Stimulated activated CD8-positive, alpha-beta memory T cell treated with anti-CD3 and anti-CD28 coated beads, Interleukin-15, amount 100 ng/mL, for 48 hours (primary cell): ENCODE measurements around the gene DUSP7.

Experiments
- DNase-seq, 2 donors: peaks; one replicate each; pipeline ENCODE4 v3.0.0-alpha.2; 2020; ENCODE audit warnings: low read depth in 2 of 2

DUSP7 gene, protein sequence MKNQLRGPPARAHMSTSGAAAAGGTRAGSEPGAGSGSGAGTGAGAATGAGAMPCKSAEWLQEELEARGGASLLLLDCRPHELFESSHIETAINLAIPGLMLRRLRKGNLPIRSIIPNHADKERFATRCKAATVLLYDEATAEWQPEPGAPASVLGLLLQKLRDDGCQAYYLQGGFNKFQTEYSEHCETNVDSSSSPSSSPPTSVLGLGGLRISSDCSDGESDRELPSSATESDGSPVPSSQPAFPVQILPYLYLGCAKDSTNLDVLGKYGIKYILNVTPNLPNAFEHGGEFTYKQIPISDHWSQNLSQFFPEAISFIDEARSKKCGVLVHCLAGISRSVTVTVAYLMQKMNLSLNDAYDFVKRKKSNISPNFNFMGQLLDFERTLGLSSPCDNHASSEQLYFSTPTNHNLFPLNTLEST

GRCh38 chr3:52056521-52056967 lies at the start of gene DUSP7:
TSS of gene DUSP7 (minus strand) at chr3:52056571. CDS start at chr3:52056366, 205 bp downstream.
- DNase-seq, result peak; percentile 64 to 68

DNA sequence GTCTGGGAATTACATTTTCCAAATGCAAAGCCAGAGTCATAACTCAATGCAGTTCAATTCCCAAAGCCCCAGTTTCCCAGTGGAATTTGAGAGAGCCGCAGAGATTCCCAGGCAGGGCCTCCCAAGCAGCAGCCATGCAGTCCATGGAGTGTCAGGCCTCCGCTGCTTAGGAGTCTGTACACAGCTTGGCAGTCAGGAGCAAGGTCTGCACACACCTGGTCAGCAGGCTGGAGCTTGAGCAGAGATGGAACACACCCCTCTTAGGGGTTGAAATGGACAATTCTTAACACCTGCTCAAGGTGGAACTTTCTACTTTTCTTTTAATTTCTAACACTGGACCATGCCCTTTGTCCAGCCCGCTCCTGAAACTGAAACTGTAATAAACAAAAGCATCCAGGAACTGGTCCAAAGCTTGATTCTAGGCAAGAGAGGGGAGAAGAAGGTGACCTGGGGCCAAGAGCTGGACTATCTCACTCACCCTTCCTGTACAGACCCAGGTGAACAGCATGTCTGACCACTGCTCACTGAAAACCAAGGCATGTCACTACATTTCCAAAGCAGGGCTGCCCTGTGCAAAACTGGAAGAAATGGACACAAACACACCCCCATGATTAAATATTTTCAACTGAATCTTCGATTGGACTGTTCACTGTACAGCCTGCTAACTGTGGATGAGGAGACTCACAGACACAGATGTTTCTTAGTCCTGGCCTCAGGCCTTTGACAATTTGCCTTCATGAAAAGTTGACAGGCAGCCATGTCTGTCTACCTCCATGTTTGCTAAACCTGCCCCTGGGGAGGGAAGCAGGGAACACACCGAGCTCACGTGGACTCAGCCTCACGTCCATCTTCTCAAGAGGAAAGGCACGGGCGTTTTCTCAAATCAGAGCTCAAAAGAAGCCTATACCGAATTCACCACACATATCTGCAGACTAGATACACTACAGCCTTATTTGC lies 48.6 kb upstream of the DUSP7 start:
- no peak for DNase-seq

DNA sequence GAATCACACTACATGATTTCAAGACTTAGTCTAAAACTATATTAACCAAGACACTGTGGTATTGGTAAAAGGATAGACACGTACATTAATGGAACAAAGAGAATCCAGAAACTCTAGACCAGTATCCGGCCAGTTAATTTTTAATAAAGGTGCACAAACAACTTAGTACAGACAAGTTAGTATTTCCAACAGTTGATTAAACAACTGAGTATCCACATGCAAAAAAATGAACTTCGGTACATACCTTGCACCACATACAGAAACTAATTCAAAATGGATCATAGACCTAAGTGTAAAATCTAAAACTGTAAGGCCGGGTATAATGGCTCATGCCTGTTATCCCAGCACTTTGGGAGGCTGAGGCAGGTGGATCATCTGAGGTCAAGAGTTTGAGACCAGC lies 46.6 kb upstream of the DUSP7 start:
- no peak for DNase-seq

DNA sequence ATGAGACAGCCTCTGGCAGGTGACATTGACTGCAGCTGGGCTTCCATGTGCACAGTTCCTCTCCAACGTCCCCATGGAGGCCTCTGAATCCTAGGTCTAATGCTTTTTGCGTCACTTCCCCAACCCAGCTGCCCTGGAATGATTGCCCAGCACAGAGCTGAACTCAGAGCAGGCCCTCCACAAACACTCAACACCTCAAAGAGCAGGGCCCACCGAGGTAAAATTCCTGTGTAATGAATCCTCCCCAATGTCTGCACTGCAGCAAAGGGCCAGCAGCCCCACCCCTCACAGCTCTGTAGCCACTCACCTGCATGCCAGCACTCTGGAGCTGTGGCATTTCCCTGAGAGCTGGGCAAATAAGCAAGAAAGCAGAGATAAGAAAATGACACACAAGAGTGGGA lies 42.6 kb upstream of the DUSP7 start:
- no peak for DNase-seq

GRCh38 chr3:52097851-52098507 lies 41.6 kb upstream of the DUSP7 start:
- no peak for DNase-seq

DNA sequence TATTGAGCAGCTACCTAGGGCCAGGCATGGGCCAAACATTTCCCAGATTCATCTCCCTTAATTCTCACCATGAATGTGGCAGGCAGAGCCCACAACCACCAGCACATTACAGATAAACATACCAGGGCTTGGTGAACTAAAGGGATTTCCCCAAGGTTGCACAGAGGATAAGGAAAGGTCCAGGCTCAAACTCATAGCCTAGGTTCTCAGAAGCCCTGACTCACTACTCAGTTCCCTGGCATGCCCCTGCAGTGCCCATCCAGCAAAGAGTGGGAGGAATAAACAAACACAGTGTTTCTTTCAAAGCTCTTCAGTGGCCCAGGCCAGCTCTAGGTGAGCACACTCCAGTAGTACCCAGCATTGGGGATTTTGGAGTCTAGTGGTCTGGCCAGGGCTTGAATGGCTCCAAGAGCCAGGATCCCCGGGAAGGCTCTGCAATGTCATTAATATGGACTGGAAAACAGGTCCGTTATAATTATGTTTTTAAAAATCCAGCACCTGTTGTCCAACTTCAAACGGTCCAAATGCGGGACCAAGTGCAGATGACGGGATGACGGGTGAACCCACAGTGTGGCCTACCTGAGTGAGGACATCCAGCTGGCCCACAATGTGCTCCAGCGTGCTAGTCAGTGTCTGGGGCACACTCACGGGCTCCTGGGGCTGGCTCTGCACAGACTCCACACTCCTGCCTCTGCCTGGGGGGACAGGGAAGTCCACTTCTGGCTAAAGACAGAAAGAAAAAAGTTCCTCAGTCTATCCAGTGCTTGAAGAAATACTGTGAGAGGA lies 39.8 kb upstream of the DUSP7 start:
- DNase-seq, result no peak

GRCh38 chr3:52094571-52095485 lies 38.5 kb upstream of the DUSP7 start:
- no peak for DNase-seq

GRCh38 chr3:52093756-52094545 lies 37.6 kb upstream of the DUSP7 start:
- DNase-seq, result no peak

- DNase-seq, result no peak
Measured at GRCh38 chr3:52092891-52093290, 36.5 kb upstream of the DUSP7 start.

DNA sequence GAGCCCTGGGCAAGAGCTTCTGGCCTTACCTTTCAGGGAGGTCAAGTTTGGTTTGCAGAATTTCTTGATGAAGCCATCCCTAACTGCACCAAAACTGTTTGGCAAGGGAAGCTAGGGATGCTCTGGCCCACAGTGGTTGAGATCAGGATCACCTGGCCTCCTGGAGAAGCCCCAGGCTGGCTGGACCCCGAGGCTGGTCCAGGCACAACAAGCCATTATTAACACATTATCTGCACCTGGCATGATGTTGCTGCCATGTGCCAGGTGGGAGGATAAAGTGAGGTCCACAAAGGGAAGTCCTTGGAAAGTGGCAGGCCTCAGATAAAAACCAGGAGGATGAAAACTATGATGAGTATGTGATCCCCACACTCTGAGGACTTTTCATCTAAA lies 35.9 kb upstream of the DUSP7 start:
- no peak for DNase-seq

- no peak for DNase-seq
Measured at GRCh38 chr3:52091586-52092270, 35.4 kb upstream of the DUSP7 start.

DNA sequence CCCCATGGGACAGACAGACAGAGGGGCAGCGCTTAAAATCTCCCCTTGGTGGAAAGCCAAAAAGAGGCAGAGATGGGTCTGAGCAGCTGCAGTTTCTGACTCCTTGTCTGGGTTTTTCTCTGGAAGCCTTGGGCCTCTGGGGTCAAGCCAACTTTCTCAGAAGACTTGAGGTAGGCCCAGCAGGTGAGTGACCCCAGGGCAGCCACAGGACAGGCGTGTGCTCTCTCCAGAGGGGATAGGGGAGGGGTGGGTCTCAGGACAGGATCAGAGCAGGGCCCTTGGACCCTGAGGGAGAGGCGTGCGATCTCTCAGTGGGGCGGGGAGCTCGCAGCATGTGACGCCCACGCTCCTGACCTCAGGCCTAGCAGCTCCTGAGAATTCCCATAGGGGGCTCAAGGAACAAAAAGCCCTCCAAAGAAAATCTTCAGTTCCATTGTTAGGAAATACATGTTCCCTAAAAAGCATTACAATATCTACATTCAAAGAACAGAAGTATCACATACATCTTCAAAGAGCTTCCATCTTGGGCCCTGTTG lies 34.6 kb upstream of the DUSP7 start:
- DNase-seq, result no peak

DNA sequence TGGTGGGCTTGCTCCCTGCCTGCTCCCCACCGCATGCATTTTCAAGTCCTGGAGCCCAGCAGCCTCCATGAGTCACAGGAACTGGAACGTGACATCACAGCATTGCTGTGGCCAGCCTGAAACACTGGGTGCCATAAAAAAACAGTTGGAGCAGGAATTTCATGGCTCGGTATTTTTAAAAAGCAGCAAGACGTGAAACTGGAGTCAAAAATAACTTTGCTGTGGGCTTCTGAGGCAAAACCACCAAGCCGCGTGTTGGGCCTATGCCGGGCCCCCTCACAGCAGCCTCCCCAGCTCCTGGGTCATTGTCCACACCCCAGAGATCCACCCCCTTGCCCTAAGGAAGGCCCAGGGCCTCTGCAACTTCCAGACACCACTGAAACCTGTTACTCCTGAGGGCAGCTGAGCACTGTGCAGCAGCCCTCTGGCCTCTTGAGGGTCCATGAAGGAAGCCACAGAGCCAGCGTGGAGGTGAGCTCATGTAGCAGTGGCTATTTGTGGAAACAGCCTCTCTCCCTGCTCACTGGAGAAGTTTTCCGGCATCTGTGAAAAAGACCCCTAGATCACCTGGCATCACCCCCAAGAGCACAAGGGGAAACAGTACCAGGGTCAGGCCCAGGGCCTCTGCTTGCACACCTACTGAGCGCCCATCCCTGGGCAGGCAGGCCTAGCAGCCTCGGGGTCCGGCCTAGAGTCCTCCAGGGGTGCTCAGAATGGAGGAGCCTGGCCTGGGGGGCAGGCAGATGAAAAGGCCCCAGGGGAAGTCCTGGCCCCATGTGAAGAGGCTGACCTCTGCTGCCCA lies 34.0 kb upstream of the DUSP7 start:
- DNase-seq, result no peak

DNA sequence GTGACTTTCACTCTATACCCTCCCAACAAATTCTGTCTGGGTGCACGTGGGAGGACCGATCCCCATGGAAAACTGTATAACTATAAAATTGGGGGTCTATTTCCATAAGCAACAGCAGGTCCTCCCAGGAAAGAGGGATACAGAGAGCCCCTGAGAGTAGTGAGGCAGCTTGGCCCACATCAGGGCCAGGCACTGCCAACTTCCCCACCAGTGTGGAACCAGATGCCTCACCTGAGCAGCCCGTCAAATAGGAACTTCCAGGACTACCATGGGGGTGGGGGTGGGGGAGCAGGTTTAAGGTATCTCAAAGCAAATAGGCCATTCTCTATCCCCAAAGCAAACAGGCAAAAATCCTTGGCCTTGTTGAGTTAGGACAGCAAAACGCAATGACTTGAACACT lies 33.3 kb upstream of the DUSP7 start:
- no peak for DNase-seq

GRCh38 chr3:52088445-52089367 lies 32.3 kb upstream of the DUSP7 start:
- no peak for DNase-seq

GRCh38 chr3:52087731-52088130 lies 31.4 kb upstream of the DUSP7 start:
- no peak for DNase-seq
